Astrocyte of the hippocampus (primary cell): ENCODE results near the gene ALG14.
A peak's percentile ranks its signal among the peaks of the same experiment; 100 is the strongest.

Source experiments
- DNase-seq: peaks from one replicate; pipeline ENCODE4 v3.0.0; 2011; ENCODE audit warnings: low read depth, low spot score

ALG14 gene

DNA sequence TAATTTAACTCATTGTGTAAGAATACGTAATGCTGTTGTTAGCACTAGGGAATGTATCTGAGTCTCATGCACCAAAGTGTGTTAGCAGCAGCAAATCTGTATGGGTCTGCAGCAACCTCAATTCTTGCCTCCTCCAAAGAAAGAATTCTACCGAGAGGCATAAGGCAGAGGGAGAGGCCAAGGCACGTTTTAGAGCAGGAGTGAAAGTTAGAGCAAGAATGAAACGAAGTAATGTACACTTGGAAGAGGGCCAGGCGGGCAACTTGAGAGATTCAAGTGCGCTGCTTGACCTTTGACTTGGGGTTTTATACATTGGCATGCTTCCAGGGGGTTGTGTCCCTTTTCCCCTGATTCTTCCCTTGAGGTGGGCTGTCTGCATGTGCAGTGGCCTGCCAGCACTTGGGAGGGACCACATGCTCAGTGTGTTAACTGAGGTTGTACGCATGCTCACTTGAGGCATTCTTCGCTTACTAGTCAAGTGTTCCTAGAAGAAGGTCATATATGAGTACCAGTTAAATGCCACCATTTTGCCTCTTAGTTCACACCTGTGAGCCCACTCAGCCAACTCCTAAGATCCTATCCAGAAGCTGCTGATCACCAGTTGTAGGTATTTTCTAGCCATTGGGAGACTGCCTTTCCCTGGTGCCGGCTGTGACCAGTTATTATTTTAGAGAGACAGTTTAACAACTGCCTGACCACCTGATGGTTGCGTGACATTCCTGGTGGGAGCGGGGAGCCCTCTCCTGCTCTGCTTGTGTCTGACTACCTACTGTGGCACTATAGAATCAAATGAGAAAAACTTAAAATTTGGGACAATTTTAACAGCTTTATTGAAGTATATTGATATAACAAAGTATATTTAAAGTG, 143.2 kb downstream of the ALG14 start:
- peak; percentile 20 for DNase-seq

GRCh38 chr1:94928293-94928939, 144.3 kb downstream of the ALG14 start:
- no peak for DNase-seq

DNA sequence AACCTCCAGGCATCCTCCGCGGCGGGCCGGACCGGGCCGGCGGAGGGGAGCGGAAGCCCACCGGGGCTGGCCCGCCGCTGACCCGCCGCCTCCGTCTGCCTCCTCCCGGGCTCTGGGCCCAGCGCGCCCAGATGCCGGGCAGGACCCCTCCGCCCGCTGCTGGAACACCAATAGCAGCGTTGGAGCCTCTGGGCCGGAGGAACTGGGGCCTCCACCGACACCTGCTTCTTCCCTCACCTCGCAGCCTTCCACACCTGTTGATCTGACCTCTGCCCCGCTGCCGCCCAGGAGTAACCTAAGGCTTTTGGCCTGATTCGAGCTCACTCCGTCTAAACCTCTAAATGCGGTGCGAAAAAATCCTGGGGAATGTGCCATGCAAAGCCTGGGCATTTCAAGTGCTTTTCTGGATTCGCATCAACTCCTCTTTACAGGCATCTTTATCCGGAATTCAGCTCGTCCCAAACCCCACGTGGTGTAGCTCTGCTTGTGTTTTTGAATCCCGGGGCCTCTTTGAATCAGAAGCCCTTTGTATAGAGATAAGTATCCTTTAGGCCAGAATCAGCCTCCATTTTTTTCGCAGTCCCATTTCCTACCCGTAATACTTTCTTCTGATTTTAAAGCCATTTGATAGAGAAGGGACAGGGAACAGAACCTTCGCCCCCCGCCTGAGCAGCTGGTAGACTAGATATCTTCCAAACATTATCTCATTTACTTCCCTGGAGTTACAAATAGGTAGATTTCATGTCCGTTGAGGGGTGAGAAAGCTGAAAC, 145.2 kb downstream of the ALG14 start:
- DNase-seq = peak; percentile 75

- DNase-seq = peak; percentile 99
Measured at GRCh38 chr1:94926915-94927404, 145.8 kb downstream of the ALG14 start, which contains the start of gene CNN3. Gene CNN3 (minus strand): TSS chr1:94927110. CDS start chr1:94926894, 216 bp downstream.

- DNase-seq = peak; percentile 81
Measured at GRCh38 chr1:94926126-94926914, 146.4 kb downstream of the ALG14 start.

GRCh38 chr1:94925561-94926125, 147.1 kb downstream of the ALG14 start:
- peak; percentile 98 for DNase-seq

DNA sequence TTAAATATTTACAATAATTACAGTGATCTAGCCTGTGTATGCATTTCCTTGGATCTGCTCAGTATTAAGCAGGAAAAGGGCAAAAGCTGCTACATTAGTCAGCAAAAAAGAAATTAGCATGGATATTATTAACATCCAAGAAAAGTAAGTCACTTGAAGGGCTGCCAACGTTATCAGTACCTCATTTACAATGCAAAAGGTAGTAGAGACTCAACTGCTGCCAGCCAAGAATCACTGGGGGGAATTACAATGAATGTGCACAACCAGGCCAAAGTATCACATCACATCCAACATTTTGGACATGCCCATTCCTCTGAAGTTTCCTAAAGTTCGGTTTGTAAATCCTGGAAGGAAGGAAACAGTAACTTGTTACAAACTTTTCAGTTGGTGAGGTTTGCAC, 147.7 kb downstream of the ALG14 start:
- DNase-seq = peak; percentile 82
